Measurements from ENCODE around the gene ERGIC3.

GRCh38 chr20:35572838-35573237 is 31.0 kb downstream of the ERGIC3 start:
- TF ChIP-seq CTCF (IDR thresholded peaks at IDR 0.05) (no peak), ZFX (IDR thresholded peaks at IDR 0.05; ENCODE audit: borderline replicate concordance) (no peak)
